HG02759 (cell line): ENCODE data around the gene SNX33.
"Not testable (repeated sequence)": the region's sequence is repeated elsewhere in the genome, so short reads cannot be mapped to it uniquely, and the experiment has no call there.

Source experiments
- ATAC-seq: cut with Tn5 transposase; IDR thresholded peaks from one replicate; pipeline ENCODE4 v1.9.1; 2021; ENCODE audit warnings: mild to moderate bottlenecking, moderate library complexity; ENCODE audit not compliant: unreplicated experiment

The SNX33 gene

GRCh38 chr15:75661100-75661755 lies 13.5 kb downstream of the SNX33 start:
- no peak for ATAC-seq

DNA sequence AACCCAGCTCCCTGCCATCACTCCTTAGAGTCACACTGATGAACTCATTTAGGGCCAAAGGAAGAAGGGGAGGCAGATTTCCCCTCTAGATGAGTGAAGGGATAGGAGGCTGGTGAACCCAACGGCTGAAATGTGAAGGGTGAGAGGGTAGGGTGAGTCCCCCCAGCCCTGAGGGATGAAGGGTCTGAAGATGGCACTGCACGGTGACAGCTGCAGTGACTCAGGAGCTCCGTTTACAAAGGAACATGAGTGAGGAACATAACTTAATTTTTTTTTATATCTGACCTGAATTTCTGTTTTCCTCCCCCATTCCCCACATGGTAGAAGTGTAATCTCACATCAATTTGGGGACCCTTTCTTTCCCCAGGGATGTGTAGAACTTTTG lies 14.0 kb downstream of the SNX33 start:
- no peak for ATAC-seq

- no peak for ATAC-seq
These were observed 15.3 kb downstream of the SNX33 start for GRCh38 chr15:75662823-75663519.

DNA sequence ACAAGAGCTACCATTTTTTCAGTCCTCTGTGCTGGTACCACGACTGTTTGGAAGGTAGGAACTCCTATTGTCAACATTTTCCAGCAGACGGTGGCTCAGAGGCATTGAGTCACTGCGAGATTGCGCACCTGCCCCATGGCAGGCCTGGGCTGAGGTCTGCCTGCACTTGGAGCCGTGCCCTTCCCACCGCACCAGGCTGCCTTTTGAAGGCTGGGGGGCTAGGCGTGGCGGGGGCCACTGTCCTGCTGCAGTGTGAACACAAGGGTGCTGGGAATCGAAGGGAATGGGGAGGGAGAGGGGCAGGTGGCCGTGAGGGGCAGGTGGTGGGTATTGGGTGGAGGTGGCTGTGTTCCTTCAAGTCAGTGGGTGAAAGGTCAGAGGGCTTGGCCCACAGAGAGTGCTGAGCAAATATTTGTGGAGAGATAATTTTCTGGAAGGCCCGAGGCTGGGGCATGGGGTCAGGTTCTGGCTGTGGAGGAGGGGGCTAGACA lies 16.3 kb downstream of the SNX33 start:
- no peak for ATAC-seq

DNA sequence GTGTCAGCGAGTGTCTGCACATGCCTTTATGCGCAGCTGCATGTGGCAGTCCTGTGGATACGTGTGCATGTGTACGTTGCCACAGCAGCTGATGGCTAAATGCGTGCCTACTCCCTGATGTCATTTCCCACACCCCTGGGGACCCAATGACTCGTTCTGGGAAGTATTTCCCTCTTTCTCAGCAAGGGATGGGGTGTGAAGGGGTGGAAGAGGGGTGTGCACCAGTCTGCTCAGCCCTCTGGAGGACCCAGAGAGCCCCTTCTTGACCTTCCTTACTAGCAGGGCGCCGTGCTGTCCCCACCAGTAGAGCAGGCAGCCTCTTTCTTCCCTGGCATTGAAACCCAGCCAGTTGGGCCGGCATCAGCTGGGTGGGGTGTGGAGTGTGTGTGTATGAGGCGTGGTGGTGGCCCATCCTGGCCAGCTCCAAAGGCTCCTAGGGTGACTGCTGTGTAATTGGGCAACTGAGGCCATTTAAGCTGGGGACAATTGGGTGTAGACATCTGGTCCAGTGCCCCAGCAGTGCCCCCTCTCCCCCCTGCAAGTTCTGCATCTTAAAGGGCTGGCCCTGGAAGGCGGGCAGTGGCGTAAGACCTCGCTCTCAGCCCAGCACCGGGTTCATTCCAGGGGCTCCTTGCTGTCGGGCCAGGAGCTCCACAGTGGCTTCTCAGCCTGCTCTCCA lies 19.2 kb downstream of the SNX33 start:
- ATAC-seq: no peak

DNA sequence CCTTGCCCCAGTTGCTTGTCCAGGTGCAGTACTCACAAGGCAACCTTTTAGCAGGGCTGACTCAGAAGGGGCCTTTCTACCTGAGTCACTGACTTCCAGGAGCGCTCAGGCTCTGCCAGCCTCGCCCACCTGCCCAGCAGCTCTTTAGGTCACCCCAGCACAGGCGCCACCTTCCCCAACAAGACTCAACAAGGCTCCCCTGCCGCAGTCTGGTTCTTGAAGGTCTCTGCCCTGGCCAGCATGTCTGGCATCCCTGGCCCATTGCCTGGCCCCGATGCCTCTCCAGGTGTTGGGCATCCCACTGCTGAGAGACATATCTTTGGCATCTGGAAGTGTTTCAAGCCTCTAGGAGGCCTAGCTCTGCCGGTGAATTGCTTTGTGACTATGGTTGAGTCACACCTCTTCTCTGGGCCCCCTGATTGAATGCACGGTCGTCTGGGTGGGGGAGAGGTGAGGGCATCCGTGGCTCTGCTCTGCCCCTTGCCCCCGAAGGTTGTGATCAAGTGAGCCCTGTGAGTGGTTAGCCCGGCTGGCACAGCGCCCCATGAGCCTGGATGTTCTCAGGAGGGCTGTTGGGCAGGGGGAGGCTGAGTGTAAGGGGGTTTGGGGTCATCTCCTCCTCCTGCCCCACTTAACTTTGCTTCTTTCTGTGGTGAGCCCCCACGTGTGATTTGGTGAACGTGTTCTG lies 21.6 kb downstream of the SNX33 start:
- no peak for ATAC-seq

- ATAC-seq: no peak
These were observed 22.1 kb downstream of the SNX33 start for GRCh38 chr15:75669879-75670212.

DNA sequence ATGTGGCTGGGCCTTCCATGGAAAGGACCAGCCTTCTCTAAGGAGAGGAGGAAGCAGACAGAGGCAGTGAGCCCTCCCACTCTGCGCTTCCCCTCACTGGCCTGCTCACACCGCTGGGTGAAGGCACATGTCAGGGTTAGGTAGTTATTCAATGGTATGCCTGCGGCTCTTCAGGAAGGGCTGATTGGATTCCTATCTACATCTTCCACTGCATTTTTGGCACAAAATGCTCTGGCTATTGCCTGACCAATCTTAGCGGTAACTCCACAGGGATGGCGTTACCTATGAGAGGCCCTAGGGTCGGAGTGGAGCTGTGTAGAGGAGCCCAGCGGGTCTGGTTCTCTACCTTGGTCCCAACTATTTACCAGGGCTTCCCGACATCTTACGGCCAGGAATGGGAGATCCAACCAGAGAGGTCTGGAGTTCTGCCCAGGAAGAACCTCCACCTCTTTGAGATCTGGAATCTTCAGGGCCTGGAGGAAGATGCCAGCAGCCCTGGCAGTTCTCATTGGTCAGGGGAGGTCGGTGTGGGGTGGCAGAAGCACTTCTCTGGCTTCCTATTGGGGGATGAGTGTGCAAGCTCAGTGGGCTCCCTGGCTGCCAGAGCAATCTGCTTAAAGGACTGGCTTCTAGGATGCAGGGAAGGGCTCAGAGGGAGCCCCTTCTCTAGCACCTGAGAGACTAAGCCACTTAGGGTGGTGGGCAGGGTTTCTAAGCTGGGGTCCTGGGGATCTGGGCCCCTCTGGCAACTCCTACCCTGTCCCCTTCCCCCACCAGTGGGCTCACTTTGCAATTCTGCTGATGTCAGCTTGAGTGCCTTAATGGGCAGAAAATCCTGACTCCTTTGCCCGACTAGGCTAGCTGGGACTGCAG lies 24.3 kb downstream of the SNX33 start:
- no peak for ATAC-seq

DNA sequence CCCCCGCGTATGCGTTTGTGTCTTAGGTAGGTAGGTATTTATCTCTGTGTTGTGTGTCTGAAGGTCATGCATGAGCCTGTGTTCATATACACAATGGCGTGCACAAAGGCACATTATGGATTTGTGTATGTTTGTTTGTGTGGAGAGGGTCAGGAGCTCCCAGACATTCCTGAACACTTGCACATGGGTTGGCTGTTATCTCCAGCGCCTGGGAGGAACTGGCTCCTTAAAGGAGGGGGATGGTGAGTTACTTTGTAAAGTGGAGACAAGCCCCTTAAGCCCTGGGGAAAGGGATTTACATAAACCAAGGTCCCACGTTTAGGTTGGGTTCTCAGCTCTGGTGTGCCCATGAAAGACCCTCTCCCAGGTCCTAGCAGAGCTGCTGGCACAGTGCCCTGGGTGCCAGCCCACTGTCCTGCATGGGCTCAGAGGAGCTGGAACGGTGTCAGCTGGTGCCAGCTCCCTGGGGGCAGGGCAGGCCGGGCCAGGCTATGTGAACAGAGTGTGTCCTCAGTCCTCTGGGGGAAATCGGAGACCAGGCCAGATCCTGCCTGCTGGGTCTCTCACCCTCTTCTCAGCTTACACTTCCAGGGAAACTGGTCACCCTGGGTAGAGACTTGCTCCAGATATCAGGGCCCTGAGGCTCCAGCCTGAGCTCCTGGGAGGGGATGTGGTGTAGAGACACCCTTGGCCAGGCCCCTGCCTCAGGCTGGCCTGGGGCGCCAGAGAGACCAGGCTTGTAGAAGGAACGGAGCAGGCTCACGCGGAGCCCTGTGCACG lies 25.1 kb downstream of the SNX33 start:
- no peak for ATAC-seq

DNA sequence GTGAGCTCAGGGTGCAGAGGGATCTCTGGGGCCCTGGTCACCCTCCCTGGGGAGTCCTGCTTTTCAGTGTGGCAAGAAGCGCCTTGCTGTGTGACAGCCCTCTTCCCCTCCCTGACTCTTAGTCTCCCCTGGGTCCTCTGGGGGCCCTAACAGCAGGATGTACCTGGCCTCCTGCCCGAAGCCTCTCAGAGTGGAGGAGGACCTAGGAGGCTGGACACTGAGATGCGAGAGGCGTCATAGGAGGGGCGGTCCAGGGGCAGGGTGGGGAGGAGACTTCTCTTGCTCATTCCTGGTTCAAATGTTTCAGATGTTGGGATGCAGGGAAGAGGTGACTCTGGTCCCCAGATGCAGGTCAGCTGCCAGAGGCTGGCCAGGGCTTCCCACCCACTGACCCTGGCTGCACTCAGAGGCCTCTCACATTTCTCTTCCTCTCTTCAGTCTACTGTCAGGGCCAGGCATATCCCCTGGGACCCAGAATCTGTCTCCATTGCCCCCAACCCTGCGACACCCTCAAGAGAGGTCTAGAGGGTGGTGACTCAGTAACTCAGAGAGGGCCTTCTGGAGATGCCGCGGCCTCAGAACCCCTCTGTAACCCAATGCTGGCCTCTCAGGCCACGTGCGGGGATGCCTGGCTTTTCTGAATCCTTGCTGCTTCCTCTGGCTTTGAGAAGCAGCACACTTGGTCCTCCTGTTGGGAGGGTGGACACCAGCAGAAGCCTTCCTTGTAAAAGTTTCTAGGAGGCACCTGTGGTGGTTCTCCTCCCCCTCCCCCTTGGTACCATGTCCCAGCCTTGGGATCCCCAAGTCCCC lies 25.9 kb downstream of the SNX33 start:
- no peak for ATAC-seq

DNA sequence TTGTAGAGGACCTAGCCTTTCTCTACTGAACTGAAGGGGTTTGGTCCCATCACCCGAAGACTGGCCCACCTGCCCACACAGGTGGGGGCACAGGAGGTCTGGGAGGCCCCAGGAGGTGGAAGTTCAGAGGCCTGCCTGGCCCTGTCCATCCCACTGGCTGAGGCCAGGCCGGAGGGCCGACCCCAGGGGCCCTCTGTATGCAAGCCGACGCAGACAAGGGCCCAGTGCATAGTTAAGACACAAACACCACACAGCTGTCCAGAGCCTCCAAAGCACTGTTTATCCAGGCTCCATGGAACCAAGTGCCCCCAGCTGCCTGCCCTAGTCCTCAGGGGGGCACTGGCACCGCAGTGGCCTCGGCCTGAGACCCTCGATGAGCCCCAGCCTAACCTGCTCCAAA lies 26.7 kb downstream of the SNX33 start:
- no peak for ATAC-seq

DNA sequence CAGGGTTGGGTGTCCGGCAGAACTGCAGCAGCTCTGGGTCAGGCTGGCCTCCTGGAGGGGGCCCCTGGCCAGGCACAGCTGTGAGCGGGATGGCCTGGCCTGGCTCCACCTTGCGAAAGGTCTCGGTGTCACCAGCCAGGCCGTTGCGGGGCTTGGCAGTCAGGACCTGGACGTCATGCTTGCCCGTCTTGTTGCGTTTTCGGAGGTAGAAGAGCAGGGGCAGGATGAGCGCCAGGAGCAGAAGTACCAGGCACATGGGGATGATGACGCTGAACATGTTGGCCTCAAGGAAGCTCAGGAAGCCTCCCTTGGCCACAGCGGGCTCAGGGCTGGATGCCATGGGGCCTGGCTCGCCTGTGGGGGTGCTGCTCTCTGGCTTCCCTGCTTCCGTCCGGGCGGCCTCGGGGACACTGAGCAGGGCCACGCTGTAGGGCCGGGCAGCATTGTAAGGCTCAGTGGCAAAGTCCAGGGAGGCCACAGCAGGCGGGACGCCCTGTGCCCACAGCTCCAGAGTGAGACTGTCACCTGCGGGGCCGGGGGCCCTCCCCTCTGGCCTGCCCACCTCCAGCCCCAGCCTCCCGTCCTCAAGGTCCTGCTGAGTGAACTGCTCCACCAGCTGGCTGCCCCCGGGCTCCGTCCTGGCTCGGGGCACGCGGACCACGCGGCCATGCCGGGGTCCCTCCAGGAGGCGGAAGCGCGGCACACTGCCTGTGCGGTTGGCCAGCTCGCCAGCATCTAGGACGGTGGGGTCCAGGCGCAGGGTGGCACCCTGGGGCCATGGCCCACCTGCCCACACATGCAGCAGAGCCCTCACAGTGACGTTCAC lies 28.1 kb downstream of the SNX33 start:
- ATAC-seq: no peak

- ATAC-seq: no peak
These were observed 29.2 kb downstream of the SNX33 start for GRCh38 chr15:75676688-75677464.

DNA sequence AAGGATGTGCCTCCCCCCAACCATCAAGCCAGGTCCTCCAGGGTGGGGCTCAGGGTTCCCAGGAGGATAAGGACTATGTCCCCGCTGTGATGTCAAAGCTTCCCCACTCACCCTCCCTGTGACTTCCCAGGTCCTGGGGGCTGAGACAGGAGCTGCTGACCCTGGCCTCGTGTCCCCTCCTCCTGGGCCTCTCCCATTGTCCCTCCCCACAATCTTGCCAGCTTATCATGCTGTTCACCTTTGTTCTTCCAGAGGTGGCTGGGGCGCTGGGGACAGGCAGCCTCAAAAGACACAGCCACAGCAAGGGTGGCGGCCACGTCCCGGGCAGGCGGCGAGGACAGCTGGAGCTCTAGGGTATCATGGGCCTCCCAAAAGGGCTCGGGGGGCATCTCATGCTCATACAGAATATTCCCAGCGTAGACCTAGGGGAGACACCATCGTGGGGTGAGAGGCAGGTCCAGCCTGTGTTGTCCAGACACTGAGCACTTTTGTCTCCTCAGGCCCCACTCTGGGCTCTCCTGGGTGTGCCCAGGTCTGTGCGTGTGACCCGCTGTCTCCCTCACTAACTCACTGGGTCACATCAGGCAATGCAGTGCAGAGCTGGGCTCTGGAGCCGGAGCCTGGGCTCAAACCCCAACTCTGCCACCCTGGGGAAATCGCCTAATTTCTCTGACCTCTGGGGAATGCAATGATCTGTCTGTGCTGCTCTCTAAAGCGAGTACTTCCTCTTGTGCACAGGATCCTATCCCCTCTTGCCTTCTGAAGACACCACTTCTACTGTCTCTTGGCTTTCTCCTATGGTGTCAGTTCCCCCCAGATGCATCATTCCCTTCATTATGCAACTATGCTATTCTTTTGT lies 30.0 kb downstream of the SNX33 start:
- ATAC-seq: no peak

DNA sequence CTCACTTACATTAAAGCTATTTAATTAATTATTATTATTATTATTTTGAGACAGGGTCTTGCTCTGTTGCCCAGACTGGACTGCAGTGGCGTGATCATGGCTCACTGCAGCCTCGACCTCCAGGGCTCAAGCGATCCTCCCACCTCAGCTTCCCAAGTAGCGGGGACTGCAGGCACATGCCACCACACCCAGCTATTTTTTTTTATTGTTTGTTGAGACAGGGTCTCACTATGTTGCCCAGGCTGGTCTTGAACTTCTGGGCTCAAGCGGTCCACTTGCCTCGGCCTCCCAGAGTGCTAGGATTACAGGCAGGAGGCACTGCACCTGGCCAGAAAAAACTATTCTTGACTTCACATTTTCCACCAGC lies 30.6 kb downstream of the SNX33 start:
- not testable (repeated sequence) for ATAC-seq

- no peak for ATAC-seq
These were observed 32.5 kb downstream of the SNX33 start for GRCh38 chr15:75680007-75680789.
